Smooth muscle cell (in vitro differentiated cells): ENCODE data around the gene SCO1. TPM values are rescaled to one million over a fixed set of nuclear protein-coding genes. Genes with fewer than 3 reads are reported as not detected.
A peak's percentile ranks its signal among the peaks of the same experiment; 100 is the strongest.

ENCODE experiments used
- DNase-seq: peaks from one replicate; lab custom pipeline; 2025; ENCODE audit not compliant: unreplicated experiment; lab: John Stamatoyannopoulos, UW
- H2AFZ ChIP-seq: fragments of 200-600 bp; sonication (generic); 2 replicates; pipeline ENCODE4 v1.6.0; 2016; ENCODE audit warnings: antibody characterized with exemption, low read depth, mild to moderate bottlenecking
- H3F3A ChIP-seq: fragments of 200-600 bp; sonication (generic); 2 replicates; pipeline ENCODE4 v1.6.0; 2017; ENCODE audit warnings: antibody characterized with exemption, low read depth
- H3K27ac ChIP-seq: fragments of 200-600 bp; sonication (generic); 2 replicates; pipeline ENCODE4 v1.5.1; 2016; ENCODE audit warnings: low read depth, mild to moderate bottlenecking
- H3K27me3 ChIP-seq: fragments of 200-600 bp; sonication (generic); 2 replicates; pipeline ENCODE4 v1.6.1; 2016; ENCODE audit warnings: low read depth, mild to moderate bottlenecking
- H3K36me3 ChIP-seq: fragments of 200-600 bp; sonication (generic); 2 replicates; pipeline ENCODE4 v1.5.1; 2016; ENCODE audit warnings: low read depth
- H3K4me1 ChIP-seq: fragments of 200-600 bp; sonication (generic); 2 replicates; pipeline ENCODE4 v1.5.1; 2016; ENCODE audit warnings: low read depth
- H3K4me2 ChIP-seq: fragments of 200-600 bp; sonication (generic); 2 replicates; pipeline ENCODE4 v1.6.0; 2016; ENCODE audit warnings: mild to moderate bottlenecking
- H3K4me3 ChIP-seq: fragments of 200-600 bp; sonication (generic); 2 replicates; pipeline ENCODE4 v1.5.1; 2016; ENCODE audit warnings: mild to moderate bottlenecking
- H3K79me2 ChIP-seq: fragments of 200-600 bp; sonication (generic); 2 replicates; pipeline ENCODE4 v1.6.0; 2016; ENCODE audit warnings: low read depth, mild to moderate bottlenecking
- H3K9ac ChIP-seq: fragments of 200-600 bp; sonication (generic); 2 replicates; pipeline ENCODE4 v1.6.0; 2016; ENCODE audit warnings: low read depth
- H3K9me3 ChIP-seq: fragments of 200-600 bp; sonication (generic); replicated peaks from 2 replicates; pipeline ENCODE4 v1.5.1; 2016; ENCODE audit warnings: low read depth
- H4K20me1 ChIP-seq: fragments of 200-600 bp; sonication (generic); 2 replicates; pipeline ENCODE4 v1.6.0; 2016; ENCODE audit warnings: low read depth
- WGBS: methylation state at CpG from one replicate; pipeline ENCODE4 v1.1.7; 2016; ENCODE audit warnings: low lambda C conversion rate; 5-methylcytosine and 5-hydroxymethylcytosine counted together
- polyA plus RNA-seq: library from polyadenylated mRNA; unstranded; fragments of >200 nt; fragmentation: Nextera tagmentation; extraction: Ambion mirVana; gene quantifications from 2 replicates; pipeline ENCODE4 v1.2.1, GENCODE V29; 2016
- total RNA-seq: library from RNA; depleted of rRNA; stranded (reverse); fragments of >200 nt; gene quantifications from 2 replicates; pipeline ENCODE4 v1.2.3, GENCODE V29; 2014
- TF ChIP-seq, protein P1 (sequence below): fragments of 200-600 bp; sonication (generic); IDR thresholded peaks from 2 replicates; pipeline ENCODE4 v1.5.1; 2017; ENCODE audit warnings: borderline replicate concordance, mild to moderate bottlenecking, antibody characterized with exemption; ENCODE audit not compliant: insufficient read depth, poor library complexity, severe bottlenecking

The SCO1 gene
- total and polyA plus RNA-seq, 2 experiments from 2014 or later: 25.9 to 28.3 TPM

DNA sequence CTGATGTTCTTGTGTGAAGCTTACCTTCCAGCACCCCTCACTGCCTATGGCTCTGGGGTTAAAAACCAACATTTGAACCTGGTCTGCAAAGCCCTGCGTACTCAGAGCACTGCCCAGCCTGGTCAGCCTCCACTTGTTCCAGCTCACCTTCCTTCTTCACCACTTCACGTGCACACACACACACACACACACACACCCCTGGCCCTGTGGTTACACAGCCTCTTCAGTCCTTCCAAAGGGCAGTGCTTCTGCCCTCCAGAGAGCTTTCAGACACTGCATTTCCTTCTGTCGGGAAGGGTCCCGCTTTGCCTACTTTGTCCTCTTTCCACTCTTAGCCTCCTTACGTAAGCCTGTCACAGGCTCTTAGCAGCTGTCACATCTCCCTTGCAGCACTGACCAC lies 42.1 kb upstream of the SCO1 start:
- Histone ChIP-seq H3K27ac (no peak overlapping the region), H3F3A (no peaks in the 10 kb centered on the region), H3K4me2 (no peak overlapping the region), H3K4me3 (no peak overlapping the region), H2AFZ (no peak overlapping the region), H3K9ac (no peak overlapping the region), H3K27me3 (no peaks in the 10 kb centered on the region), H3K36me3 (no peaks in the 10 kb centered on the region), H3K4me1 (no peaks in the 10 kb centered on the region), H4K20me1 (no peaks in the 10 kb centered on the region), H3K79me2 (no peaks in the 10 kb centered on the region), H3K9me3 (no peaks in the 10 kb centered on the region)
- 78% methylated on average over 5 of the region's 5 CpGs for WGBS
- DNase-seq: no peak
- TF ChIP-seq, protein P1, sequence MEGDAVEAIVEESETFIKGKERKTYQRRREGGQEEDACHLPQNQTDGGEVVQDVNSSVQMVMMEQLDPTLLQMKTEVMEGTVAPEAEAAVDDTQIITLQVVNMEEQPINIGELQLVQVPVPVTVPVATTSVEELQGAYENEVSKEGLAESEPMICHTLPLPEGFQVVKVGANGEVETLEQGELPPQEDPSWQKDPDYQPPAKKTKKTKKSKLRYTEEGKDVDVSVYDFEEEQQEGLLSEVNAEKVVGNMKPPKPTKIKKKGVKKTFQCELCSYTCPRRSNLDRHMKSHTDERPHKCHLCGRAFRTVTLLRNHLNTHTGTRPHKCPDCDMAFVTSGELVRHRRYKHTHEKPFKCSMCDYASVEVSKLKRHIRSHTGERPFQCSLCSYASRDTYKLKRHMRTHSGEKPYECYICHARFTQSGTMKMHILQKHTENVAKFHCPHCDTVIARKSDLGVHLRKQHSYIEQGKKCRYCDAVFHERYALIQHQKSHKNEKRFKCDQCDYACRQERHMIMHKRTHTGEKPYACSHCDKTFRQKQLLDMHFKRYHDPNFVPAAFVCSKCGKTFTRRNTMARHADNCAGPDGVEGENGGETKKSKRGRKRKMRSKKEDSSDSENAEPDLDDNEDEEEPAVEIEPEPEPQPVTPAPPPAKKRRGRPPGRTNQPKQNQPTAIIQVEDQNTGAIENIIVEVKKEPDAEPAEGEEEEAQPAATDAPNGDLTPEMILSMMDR: no peak

DNA sequence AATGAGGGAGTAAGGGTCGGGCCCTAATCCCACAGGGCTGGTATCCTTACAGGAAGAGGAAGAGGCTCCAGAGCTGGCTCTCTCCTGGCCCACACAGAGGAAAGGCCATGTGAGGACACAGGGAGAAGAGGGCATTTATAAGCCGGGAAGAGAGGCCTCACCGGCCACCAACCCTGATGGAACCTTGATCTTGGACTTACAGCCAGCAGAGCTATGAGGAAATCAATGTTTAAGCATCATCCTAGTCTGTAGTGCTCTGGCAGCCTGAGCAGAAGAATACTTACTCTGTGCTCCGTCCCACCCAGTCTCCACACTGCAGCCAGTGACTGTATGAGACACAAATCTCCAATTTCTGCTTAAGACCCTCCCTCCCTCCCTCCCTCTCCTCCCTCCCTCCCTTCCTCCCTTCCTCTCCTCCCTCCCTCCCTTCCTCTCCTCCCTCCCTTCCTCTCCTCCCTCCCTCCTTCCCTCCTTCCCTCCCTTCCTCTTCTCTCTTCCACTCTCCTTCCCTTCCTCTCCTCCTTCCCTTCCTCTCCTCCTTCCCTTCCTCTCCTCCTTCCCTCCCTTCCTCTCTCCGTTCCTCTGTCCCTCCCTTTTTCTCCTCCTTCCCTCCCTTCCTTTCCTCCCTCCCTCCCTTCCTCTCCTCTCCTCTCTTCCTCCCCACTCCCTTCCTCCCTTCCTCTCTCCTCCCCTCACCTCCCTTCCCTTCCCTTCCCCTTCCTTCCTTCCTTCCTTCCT lies 41.4 kb upstream of the SCO1 start:
- no peaks in the 10 kb centered on the region for H4K20me1 ChIP-seq
- H3K27ac ChIP-seq: no peak overlapping the region
- no peak overlapping the region for H3K4me3 ChIP-seq
- H3K27me3 ChIP-seq: no peaks in the 10 kb centered on the region
- H3K4me2 ChIP-seq: no peak overlapping the region
- no peaks in the 10 kb centered on the region for H3K36me3 ChIP-seq
- no peaks in the 10 kb centered on the region for H3K4me1 ChIP-seq
- no peaks in the 10 kb centered on the region for H3K79me2 ChIP-seq
- 67% methylated on average over 4 of the region's 5 CpGs for WGBS
- TF ChIP-seq, protein P1: no peak
- DNase-seq: no peak
- H3K9me3 ChIP-seq: no peaks in the 10 kb centered on the region
- no peak overlapping the region for H3K9ac ChIP-seq
- no peak overlapping the region for H2AFZ ChIP-seq
- H3F3A ChIP-seq: no peaks in the 10 kb centered on the region

DNA sequence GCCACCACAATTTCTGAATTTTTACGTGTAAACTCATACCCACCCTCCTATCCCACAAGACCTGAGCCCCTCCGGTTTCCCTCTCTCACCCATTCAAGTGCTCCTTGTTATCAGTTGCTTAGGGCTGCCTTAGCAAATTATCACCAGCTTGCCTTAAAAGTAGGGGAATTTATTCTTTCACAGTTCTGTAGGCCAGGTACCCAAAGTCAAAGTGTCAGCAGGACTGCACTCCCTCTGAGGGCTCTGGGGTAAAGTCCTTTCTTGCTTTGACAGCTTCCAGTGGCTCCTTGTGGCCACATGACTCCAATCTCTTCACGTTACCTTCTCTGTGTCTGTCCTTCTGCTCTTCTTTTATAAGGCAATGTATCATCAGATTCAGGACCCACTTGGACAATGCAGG lies 40.4 kb upstream of the SCO1 start:
- TF ChIP-seq, protein P1: no peak
- WGBS: 85% methylated on average over 3 of the region's 3 CpGs

DNA sequence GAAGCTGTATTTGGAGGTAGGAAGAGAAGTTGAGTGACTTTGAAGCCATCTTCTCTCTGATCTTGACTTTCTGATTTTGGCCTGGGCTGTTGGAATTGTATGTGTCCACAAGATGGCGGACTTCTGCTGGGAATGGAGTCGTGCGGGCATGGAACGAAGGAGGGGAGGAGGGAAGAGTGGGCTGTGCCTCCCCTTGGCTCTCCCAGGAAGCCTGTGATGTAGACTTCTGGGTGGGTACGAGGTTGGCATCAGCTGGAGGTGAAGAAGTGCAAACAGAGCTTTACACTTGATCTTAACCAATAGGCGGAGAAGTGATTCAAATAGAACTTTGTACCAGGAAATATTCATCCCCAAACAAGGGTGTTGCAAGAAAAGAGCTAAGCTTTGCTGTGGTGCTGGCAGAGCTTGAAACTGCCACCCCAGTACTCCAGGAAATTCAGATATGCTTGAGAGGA lies 39.9 kb upstream of the SCO1 start:
- no peak overlapping the region for H3K9ac ChIP-seq
- H3K4me1 ChIP-seq: no peaks in the 10 kb centered on the region
- no peak overlapping the region for H3K4me3 ChIP-seq
- no peak overlapping the region for H2AFZ ChIP-seq
- H3K79me2 ChIP-seq: no peaks in the 10 kb centered on the region
- H3K36me3 ChIP-seq: no peaks in the 10 kb centered on the region
- no peak for DNase-seq
- H3K4me2 ChIP-seq: no peak overlapping the region
- H3K27me3 ChIP-seq: no peaks in the 10 kb centered on the region
- H3K9me3 ChIP-seq: no peaks in the 10 kb centered on the region
- 14% methylated on average over 6 of the region's 6 CpGs for WGBS
- no peak overlapping the region for H3K27ac ChIP-seq
- no peaks in the 10 kb centered on the region for H4K20me1 ChIP-seq
- TF ChIP-seq, protein P1: peak; percentile 79
- H3F3A ChIP-seq: no peaks in the 10 kb centered on the region

More for the DNA sequence above, 40.4 kb upstream of the SCO1 start:
- Histone ChIP-seq H3K9ac (no peak overlapping the region), H3K27ac (no peak overlapping the region), H3K36me3 (no peaks in the 10 kb centered on the region), H3K4me2 (no peak overlapping the region), H4K20me1 (no peaks in the 10 kb centered on the region), H3F3A (no peaks in the 10 kb centered on the region), H3K9me3 (no peaks in the 10 kb centered on the region), H2AFZ (no peak overlapping the region), H3K4me1 (no peaks in the 10 kb centered on the region), H3K4me3 (no peak overlapping the region), H3K79me2 (no peaks in the 10 kb centered on the region), H3K27me3 (no peaks in the 10 kb centered on the region)
- no peak for DNase-seq
